ENCODE results near the gene ITIH5.

ITIH5 gene

DNA sequence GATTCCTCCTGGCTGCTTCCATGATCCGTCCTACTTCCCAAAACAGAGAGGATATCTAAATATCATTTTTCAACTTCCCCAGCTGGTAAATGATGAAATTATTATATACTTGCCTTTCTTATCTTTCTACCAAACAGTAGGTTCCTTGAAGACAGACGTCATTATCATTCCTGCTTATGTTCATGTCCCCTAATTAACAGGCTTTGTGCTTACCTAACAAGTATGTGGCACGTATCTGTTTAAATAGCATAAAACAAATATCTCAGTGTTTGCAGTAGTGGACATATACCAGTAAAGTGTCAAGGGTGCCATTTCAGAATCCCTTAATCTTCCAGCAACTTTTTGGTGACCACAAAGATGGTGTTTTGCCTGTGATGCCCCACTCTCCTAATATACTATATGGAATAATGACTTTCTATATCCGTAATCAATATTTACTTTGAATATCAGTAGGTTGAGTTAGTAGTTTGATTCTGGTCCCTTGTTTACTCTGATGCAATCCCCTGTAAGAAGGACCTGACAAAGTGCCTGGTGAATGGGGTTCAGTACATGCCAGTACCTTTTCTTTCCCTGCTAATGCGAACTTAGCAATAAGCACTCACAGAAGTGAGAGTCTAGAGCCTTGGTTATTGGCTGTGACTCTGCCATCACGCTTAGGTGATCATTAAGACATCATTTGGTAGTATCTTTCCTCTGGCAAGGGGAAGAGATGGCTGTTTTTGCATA lies 124.4 kb downstream of the ITIH5 start:
- TF ChIP-seq, protein P1, sequence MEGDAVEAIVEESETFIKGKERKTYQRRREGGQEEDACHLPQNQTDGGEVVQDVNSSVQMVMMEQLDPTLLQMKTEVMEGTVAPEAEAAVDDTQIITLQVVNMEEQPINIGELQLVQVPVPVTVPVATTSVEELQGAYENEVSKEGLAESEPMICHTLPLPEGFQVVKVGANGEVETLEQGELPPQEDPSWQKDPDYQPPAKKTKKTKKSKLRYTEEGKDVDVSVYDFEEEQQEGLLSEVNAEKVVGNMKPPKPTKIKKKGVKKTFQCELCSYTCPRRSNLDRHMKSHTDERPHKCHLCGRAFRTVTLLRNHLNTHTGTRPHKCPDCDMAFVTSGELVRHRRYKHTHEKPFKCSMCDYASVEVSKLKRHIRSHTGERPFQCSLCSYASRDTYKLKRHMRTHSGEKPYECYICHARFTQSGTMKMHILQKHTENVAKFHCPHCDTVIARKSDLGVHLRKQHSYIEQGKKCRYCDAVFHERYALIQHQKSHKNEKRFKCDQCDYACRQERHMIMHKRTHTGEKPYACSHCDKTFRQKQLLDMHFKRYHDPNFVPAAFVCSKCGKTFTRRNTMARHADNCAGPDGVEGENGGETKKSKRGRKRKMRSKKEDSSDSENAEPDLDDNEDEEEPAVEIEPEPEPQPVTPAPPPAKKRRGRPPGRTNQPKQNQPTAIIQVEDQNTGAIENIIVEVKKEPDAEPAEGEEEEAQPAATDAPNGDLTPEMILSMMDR (IDR thresholded peaks at IDR 0.05; ENCODE audit: low read depth, low read length): no peak
- DNase-seq (ENCODE audit: low read depth, low spot score): no peak
- in situ Hi-C loops (cut with HindIII; ENCODE audit: low sequenced_read_pairs): no loop called here
- no peak overlapping the region for H3K4me3 ChIP-seq (ENCODE audit: low read depth, low read length)

DNA sequence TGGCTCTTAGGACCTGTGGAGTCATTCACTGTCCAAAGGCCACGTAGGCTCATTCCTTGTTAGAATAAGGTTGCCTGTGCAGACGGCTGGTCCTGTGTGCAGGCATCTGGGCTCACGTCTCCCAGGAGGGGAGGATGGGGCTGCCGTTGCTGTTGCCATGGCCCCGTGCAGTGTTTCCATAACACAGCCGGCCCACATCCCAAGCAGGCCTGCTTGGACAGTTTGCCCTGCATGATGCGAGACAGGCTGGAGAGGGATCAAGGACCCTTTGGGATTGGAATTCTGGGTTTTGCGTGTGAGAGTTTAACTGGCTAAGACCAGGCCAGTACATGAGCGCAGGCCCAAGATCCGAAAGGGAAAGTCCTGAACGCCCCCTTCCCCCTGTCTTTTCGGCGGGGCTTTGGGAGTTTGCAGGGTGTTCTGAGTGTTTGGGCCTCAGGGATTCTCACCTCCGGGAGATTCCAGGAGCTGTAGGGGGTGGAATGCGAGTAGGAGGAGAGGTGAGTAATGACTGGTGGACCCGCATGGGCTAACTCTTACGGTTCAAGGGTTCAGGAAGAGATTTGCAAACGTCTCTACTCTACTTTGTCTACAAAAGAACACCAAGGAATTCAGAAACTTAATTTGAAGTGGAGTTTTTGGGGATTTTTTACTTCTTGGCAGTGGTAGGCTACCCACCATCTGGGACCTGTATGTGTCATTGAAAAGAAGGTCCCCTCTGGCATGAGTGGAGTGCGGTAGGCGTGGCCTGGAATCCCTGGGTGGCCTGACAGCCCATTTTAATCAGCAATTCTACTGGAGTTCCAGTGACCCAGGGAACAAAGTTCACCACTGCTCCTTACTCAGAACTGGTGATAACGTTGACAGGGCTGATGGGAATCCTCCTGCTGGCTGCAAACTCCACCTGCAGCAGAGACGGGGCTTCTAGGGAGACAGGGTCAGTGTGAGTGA lies 125.4 kb downstream of the ITIH5 start:
- no peak overlapping the region for H3K4me3 ChIP-seq (ENCODE audit: low read depth, low read length)
- TF ChIP-seq, protein P1 (IDR thresholded peaks at IDR 0.05; ENCODE audit: low read depth, low read length): no peak
- in situ Hi-C loops (cut with HindIII; ENCODE audit: low sequenced_read_pairs): no loop called here
- DNase-seq (ENCODE audit: low read depth, low spot score): peak; percentile 60

DNA sequence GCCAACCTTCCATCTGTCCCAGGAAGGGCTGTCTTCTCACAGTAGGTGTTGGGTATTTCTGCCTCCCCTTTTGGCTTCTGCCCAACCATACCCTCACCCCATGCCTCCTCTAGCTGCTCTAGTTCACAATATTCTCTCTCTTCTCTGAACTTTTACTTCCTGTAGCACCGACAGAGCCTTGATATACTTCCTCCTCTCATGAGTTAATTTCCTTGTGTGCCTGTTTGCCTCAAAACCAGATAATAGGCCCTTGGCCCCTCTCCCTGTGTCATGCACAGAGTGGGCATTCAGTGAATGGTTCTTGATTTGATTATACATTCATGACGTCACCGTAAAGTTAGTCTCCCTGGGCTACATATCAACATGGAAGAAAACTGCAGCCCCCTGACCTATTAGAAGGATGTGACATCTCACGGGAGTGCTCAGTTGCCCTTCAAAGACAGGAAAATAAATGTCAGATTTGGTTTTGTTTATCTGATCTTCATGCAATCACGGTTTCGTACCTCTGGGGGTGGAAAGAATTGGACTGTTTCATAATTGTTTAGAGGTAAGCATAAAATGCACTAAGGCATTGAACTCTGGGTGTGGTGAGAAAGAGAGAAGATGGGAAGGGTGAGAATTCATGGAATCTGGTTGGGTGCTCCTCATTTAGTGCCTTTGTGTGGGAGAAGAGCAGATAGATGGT lies 127.7 kb downstream of the ITIH5 start:
- DNase-seq (ENCODE audit: low read depth, low spot score): no peak
- no peak overlapping the region for H3K4me3 ChIP-seq (ENCODE audit: low read depth, low read length)
- TF ChIP-seq, protein P1 (IDR thresholded peaks at IDR 0.05; ENCODE audit: low read depth, low read length): no peak
- in situ Hi-C loops (cut with HindIII; ENCODE audit: low sequenced_read_pairs): no loop called here

DNA sequence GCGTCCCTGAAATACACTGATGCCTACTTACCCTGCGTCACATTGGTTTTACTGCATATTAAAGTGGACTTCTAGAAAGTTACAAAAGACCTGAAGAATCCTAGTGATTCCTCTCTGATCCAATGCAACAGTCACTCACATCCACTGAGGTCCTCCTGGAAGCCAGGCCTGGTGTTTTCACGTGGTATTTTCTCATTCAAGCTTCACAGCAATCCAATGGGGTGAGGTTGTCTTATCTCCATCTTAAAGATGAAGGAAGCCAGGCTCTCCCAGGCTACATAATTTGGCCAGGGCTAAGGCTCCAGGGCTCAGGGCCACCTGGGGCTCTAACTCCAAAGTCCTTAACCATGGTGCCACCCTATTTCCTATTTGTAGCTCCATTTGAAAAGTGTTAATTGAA lies 129.6 kb downstream of the ITIH5 start:
- no peak for DNase-seq (ENCODE audit: low read depth, low spot score)
- H3K4me3 ChIP-seq (ENCODE audit: low read depth, low read length): no peak overlapping the region
- in situ Hi-C loops (cut with HindIII; ENCODE audit: low sequenced_read_pairs): no loop called here
- TF ChIP-seq, protein P1 (IDR thresholded peaks at IDR 0.05; ENCODE audit: low read depth, low read length): no peak

DNA sequence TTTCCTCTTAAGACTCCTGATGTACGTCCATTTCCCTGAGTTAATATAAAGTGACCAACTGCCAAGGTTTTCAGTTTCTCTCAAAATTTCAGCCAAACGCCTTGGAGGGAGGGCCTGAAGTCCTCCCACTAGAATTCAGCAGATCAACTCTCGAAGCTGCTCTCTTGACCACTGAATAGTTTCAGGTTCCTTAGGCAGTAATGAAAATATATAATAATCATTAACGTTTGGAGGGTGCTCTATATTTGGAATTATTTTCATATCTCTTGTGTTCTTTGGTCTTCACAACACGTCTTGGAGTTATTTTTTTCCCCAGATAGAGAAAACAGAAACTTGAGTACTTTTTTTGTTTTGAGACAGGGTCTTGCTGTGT lies 132.3 kb downstream of the ITIH5 start:
- DNase-seq (ENCODE audit: low read depth, low spot score): no peak
- TF ChIP-seq, protein P1 (IDR thresholded peaks at IDR 0.05; ENCODE audit: low read depth, low read length): no peak
- in situ Hi-C loops (cut with HindIII; ENCODE audit: low sequenced_read_pairs): no loop called here
- no peak overlapping the region for H3K4me3 ChIP-seq (ENCODE audit: low read depth, low read length)

Data from astrocyte of the spinal cord (primary cell).